ENCODE data around the gene NCAPD2.

Gene NCAPD2

DNA sequence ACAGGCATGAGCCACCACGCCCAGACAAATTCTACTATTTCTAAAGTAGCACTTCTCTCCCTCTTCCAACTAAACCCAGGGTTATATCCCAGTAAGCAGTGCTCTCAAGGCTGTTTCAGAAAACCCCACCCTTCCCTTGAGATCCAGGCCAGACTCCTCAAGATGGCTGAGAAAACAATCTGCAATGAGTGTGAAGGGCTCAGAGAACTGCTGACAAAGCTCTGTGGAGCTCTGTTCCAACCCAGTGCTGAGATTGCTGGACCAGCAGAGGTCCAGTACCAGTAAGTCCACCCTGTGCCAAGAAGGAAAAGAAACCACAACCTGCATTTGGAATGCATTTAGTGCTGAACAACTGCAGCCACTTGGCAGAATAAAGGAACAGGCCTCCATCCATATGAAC lies 65.6 kb downstream of the NCAPD2 start:
- TF ChIP-seq SPI1 (IDR thresholded peaks at IDR 0.05; ENCODE audit: borderline replicate concordance, low read depth): no peak
- no peak for TF ChIP-seq POLR2AphosphoS5 (IDR thresholded peaks at IDR 0.05; ENCODE audit: low read depth)
- DNase-seq (ENCODE audit: low read depth in 1 of 2, low spot score in 1 of 2): no peak
- H3K27me3 ChIP-seq (ENCODE audit: insufficient read depth, poor library complexity, severe bottlenecking): no peaks in the 10 kb centered on the region
- no peak overlapping the region for H3K4me3 ChIP-seq (replicated peaks; ENCODE audit: insufficient read depth, low read length)
- H3K27ac ChIP-seq (replicated peaks): no peak overlapping the region

DNA sequence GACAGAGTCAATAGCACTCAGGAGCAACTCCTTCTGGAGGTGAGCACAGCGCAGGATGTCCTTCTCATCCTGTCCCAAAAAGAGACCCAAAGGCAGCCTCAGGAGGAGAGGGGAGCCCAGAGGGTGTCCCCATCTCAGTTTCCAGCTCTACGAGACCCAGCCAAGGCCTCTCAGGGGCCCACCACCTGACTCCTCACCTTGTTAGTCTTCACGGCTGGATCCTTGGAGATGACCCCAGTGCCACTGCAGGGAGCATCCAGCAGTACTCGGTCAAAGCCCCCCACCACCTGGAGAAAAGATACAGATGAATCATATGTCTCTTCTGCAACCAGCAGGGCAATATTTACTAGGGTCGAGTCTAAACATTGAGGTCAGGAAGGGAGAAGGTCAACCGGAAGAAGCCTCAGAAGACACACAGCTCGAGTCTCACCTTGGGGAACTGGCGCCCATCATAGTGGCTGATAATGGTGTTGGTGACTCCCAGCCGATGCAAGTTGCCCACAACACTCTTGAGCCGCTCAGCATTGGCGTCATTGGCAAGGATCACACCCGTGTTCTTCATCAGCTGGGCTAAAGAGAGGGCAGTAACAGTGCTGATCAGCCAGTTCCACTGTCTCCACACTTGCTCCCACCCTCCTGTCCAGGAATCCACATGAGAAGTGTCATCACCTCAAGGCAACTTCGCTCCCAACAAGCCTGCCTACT lies 66.8 kb downstream of the NCAPD2 start:
- no peak overlapping the region for H3K27ac ChIP-seq (replicated peaks)
- TF ChIP-seq POLR2AphosphoS5 (IDR thresholded peaks at IDR 0.05; ENCODE audit: low read depth): no peak

DNA sequence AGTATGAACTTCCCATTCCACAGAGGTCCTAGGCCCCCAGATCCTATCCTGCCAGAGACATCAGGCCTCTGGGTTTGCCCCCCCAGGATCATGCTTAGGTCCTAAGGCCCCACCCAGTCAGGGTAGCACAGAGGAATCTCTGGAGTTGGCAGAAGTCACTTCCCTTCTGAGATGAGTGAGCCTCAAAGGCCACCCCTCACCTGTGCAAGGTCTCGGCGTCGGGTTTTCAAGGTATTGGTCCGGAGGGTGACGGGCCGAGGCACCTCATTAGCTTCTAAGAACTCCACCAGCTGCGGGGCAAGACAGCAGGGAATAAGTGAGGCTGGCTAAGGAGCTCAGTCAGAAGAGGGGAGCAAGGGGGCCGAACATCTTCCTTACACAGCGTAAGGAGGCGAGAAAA lies 69.0 kb downstream of the NCAPD2 start:
- no peaks in the 10 kb centered on the region for H3K27me3 ChIP-seq (ENCODE audit: insufficient read depth, poor library complexity, severe bottlenecking)
- H3K4me3 ChIP-seq (replicated peaks; ENCODE audit: insufficient read depth, low read length): no peak overlapping the region
- H3K27ac ChIP-seq (replicated peaks): no peak overlapping the region
- no peak for TF ChIP-seq GABPA (IDR thresholded peaks at IDR 0.05; ENCODE audit: low read depth)
- TF ChIP-seq, protein P1, sequence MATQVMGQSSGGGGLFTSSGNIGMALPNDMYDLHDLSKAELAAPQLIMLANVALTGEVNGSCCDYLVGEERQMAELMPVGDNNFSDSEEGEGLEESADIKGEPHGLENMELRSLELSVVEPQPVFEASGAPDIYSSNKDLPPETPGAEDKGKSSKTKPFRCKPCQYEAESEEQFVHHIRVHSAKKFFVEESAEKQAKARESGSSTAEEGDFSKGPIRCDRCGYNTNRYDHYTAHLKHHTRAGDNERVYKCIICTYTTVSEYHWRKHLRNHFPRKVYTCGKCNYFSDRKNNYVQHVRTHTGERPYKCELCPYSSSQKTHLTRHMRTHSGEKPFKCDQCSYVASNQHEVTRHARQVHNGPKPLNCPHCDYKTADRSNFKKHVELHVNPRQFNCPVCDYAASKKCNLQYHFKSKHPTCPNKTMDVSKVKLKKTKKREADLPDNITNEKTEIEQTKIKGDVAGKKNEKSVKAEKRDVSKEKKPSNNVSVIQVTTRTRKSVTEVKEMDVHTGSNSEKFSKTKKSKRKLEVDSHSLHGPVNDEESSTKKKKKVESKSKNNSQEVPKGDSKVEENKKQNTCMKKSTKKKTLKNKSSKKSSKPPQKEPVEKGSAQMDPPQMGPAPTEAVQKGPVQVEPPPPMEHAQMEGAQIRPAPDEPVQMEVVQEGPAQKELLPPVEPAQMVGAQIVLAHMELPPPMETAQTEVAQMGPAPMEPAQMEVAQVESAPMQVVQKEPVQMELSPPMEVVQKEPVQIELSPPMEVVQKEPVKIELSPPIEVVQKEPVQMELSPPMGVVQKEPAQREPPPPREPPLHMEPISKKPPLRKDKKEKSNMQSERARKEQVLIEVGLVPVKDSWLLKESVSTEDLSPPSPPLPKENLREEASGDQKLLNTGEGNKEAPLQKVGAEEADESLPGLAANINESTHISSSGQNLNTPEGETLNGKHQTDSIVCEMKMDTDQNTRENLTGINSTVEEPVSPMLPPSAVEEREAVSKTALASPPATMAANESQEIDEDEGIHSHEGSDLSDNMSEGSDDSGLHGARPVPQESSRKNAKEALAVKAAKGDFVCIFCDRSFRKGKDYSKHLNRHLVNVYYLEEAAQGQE (IDR thresholded peaks at IDR 0.05; ENCODE audit: insufficient replicate concordance, low read depth): no peak
- TF ChIP-seq SPI1 (IDR thresholded peaks at IDR 0.05; ENCODE audit: borderline replicate concordance, low read depth): no peak
- TF ChIP-seq, protein P2, sequence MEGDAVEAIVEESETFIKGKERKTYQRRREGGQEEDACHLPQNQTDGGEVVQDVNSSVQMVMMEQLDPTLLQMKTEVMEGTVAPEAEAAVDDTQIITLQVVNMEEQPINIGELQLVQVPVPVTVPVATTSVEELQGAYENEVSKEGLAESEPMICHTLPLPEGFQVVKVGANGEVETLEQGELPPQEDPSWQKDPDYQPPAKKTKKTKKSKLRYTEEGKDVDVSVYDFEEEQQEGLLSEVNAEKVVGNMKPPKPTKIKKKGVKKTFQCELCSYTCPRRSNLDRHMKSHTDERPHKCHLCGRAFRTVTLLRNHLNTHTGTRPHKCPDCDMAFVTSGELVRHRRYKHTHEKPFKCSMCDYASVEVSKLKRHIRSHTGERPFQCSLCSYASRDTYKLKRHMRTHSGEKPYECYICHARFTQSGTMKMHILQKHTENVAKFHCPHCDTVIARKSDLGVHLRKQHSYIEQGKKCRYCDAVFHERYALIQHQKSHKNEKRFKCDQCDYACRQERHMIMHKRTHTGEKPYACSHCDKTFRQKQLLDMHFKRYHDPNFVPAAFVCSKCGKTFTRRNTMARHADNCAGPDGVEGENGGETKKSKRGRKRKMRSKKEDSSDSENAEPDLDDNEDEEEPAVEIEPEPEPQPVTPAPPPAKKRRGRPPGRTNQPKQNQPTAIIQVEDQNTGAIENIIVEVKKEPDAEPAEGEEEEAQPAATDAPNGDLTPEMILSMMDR (IDR thresholded peaks at IDR 0.05; ENCODE audit: insufficient read depth, low read length): no peak
- no peak for DNase-seq (ENCODE audit: low read depth in 1 of 2, low spot score in 1 of 2)

More for the DNA sequence above, 66.8 kb downstream of the NCAPD2 start:
- H3K27me3 ChIP-seq (ENCODE audit: insufficient read depth, poor library complexity, severe bottlenecking): no peaks in the 10 kb centered on the region
- no peak for DNase-seq (ENCODE audit: low read depth in 1 of 2, low spot score in 1 of 2)
- H3K4me3 ChIP-seq (replicated peaks; ENCODE audit: insufficient read depth, low read length): no peak overlapping the region

GRCh38 chr12:6563448-6564050 lies 69.6 kb downstream of the NCAPD2 start:
- Histone ChIP-seq H3K27me3 (ENCODE audit: insufficient read depth, poor library complexity, severe bottlenecking) (no peaks in the 10 kb centered on the region), H3K27ac (replicated peaks) (no peak overlapping the region), H3K4me3 (replicated peaks; ENCODE audit: insufficient read depth, low read length) (no peak overlapping the region)
- DNase-seq (ENCODE audit: low read depth in 1 of 2, low spot score in 1 of 2): peak in 1 of 2 experiments; percentile 63
- TF ChIP-seq, protein P1 (IDR thresholded peaks at IDR 0.05; ENCODE audit: insufficient replicate concordance, low read depth): no peak
- TF ChIP-seq, protein P2 (IDR thresholded peaks at IDR 0.05; ENCODE audit: insufficient read depth, low read length): peak; percentile 83

All from HL-60 (cell line).